ENCODE results near the gene R3HCC1L. TPM values are rescaled to one million over a fixed set of nuclear protein-coding genes. Genes with fewer than 3 reads are reported as not detected.

Gene R3HCC1L
- total RNA-seq, 1 experiment from 2014 or later: 16.2 TPM

GRCh38 chr10:98193037-98193436 is 58.6 kb downstream of the R3HCC1L start:
- Histone ChIP-seq H3K36me3 (ENCODE audit: insufficient read depth, low read length, poor library complexity, severe bottlenecking) (no peaks in the 10 kb centered on the region), H3K27ac (ENCODE audit: low read depth, low read length, poor library complexity, severe bottlenecking) (no peak overlapping the region), H3K4me3 (ENCODE audit: low read depth, low read length, poor library complexity, severe bottlenecking) (no peak overlapping the region), H3K9me3 (ENCODE audit: low read depth, low read length, poor library complexity, severe bottlenecking) (peaks cover 10% of the 10 kb centered on the region), H3K27me3 (replicated peaks; ENCODE audit: insufficient read depth, low read depth, low read length, poor library complexity) (no peaks in the 10 kb centered on the region), H3K4me1 (ENCODE audit: insufficient read depth, low read length, poor library complexity, severe bottlenecking) (no peaks in the 10 kb centered on the region)
- TF ChIP-seq CTCF (conservative IDR thresholded peaks at IDR 0.05; ENCODE audit: low read depth, low read length) (no peak), EZH2 (IDR thresholded peaks at IDR 0.05; ENCODE audit: borderline replicate concordance, low read depth, low read length, poor library complexity, severe bottlenecking) (no peak)
- ChIA-PET CTCF (no interaction called here), POLR2A (ENCODE audit: low non-redundant PET) (no interaction called here)
- no TSS peak for BruUV-seq (replicated peaks)
- no peak for DNase-seq (ENCODE audit: low spot score)
- intact Hi-C loops (cut with micrococcal nuclease; ENCODE audit: unreplicated experiment): no loop called here

- Histone ChIP-seq H3K36me3 (ENCODE audit: insufficient read depth, low read length, poor library complexity, severe bottlenecking) (no peaks in the 10 kb centered on the region), H3K27ac (ENCODE audit: low read depth, low read length, poor library complexity, severe bottlenecking) (no peak overlapping the region), H3K9me3 (ENCODE audit: low read depth, low read length, poor library complexity, severe bottlenecking) (peaks cover 10% of the 10 kb centered on the region), H3K4me1 (ENCODE audit: insufficient read depth, low read length, poor library complexity, severe bottlenecking) (no peaks in the 10 kb centered on the region), H3K27me3 (replicated peaks; ENCODE audit: insufficient read depth, low read depth, low read length, poor library complexity) (no peaks in the 10 kb centered on the region), H3K4me3 (ENCODE audit: low read depth, low read length, poor library complexity, severe bottlenecking) (no peak overlapping the region)
- no TSS peak for BruUV-seq (replicated peaks)
- no peak for TF ChIP-seq CTCF (conservative IDR thresholded peaks at IDR 0.05; ENCODE audit: low read depth, low read length)
- TF ChIP-seq EZH2 (IDR thresholded peaks at IDR 0.05; ENCODE audit: borderline replicate concordance, low read depth, low read length, poor library complexity, severe bottlenecking): no peak
- CTCF ChIA-PET: no interaction called here
- intact Hi-C loops (cut with micrococcal nuclease; ENCODE audit: unreplicated experiment): no loop called here
- DNase-seq (ENCODE audit: low spot score): no peak
- POLR2A ChIA-PET (ENCODE audit: low non-redundant PET): no interaction called here
Observed at GRCh38 chr10:98194633-98195032, 60.2 kb downstream of the R3HCC1L start.

- POLR2A ChIA-PET (ENCODE audit: low non-redundant PET): no interaction called here
Observed at GRCh38 chr10:98195120-98195519, 60.7 kb downstream of the R3HCC1L start.

GRCh38 chr10:98196985-98197384 is 62.5 kb downstream of the R3HCC1L start:
- no peak for TF ChIP-seq CTCF (conservative IDR thresholded peaks at IDR 0.05; ENCODE audit: low read depth, low read length)
- TF ChIP-seq EZH2 (IDR thresholded peaks at IDR 0.05; ENCODE audit: borderline replicate concordance, low read depth, low read length, poor library complexity, severe bottlenecking): no peak
- Histone ChIP-seq H3K9me3 (ENCODE audit: low read depth, low read length, poor library complexity, severe bottlenecking) (peaks cover 10% of the 10 kb centered on the region), H3K4me3 (ENCODE audit: low read depth, low read length, poor library complexity, severe bottlenecking) (no peak overlapping the region), H3K27ac (ENCODE audit: low read depth, low read length, poor library complexity, severe bottlenecking) (no peak overlapping the region), H3K27me3 (replicated peaks; ENCODE audit: insufficient read depth, low read depth, low read length, poor library complexity) (no peaks in the 10 kb centered on the region), H3K4me1 (ENCODE audit: insufficient read depth, low read length, poor library complexity, severe bottlenecking) (no peaks in the 10 kb centered on the region), H3K36me3 (ENCODE audit: insufficient read depth, low read length, poor library complexity, severe bottlenecking) (no peaks in the 10 kb centered on the region)
- intact Hi-C loops (cut with micrococcal nuclease; ENCODE audit: unreplicated experiment): no loop called here
- POLR2A ChIA-PET (ENCODE audit: low non-redundant PET): no interaction called here
- BruUV-seq (replicated peaks): no TSS peak
- CTCF ChIA-PET: no interaction called here
- no peak for DNase-seq (ENCODE audit: low spot score)

More at GRCh38 chr10:98195120-98195519, 60.7 kb downstream of the R3HCC1L start:
- H3K36me3 ChIP-seq (ENCODE audit: insufficient read depth, low read length, poor library complexity, severe bottlenecking): no peaks in the 10 kb centered on the region
- CTCF ChIA-PET: no interaction called here
- no peaks in the 10 kb centered on the region for H3K4me1 ChIP-seq (ENCODE audit: insufficient read depth, low read length, poor library complexity, severe bottlenecking)
- H3K27me3 ChIP-seq (replicated peaks; ENCODE audit: insufficient read depth, low read depth, low read length, poor library complexity): no peaks in the 10 kb centered on the region
- peaks cover 10% of the 10 kb centered on the region for H3K9me3 ChIP-seq (ENCODE audit: low read depth, low read length, poor library complexity, severe bottlenecking)
- intact Hi-C loops (cut with micrococcal nuclease; ENCODE audit: unreplicated experiment): no loop called here
- no peak for TF ChIP-seq EZH2 (IDR thresholded peaks at IDR 0.05; ENCODE audit: borderline replicate concordance, low read depth, low read length, poor library complexity, severe bottlenecking)
- no peak overlapping the region for H3K4me3 ChIP-seq (ENCODE audit: low read depth, low read length, poor library complexity, severe bottlenecking)
- no TSS peak for BruUV-seq (replicated peaks)
- DNase-seq (ENCODE audit: low spot score): no peak
- no peak overlapping the region for H3K27ac ChIP-seq (ENCODE audit: low read depth, low read length, poor library complexity, severe bottlenecking)

Measured in A673 (cell line).